HEK293T (cell line): ENCODE data around the gene ACTL9.
"Not testable (repeated sequence)": the region's sequence is repeated elsewhere in the genome, so short reads cannot be mapped to it uniquely, and the experiment has no call there.

Experiments
- CTCF ChIA-PET: fragments of 350-600 bp; formaldehyde crosslinking; extraction: SDS; loops from one replicate; lab custom pipeline; 2021; ENCODE audit warnings: antibody characterized with exemption, inconsistent platforms; lab: Yijun Ruan, JAX
- POLR2A ChIA-PET: fragments of 350-600 bp; formaldehyde crosslinking; extraction: SDS; loops from one replicate; lab custom pipeline; 2020; ENCODE audit warnings: antibody characterized with exemption, inconsistent platforms; lab: Yijun Ruan, JAX
- DNase-seq: peaks from one replicate; pipeline ENCODE4 v3.0.0; 2012; ENCODE audit warnings: mixed read lengths; ENCODE audit errors: extremely low spot score
- ARNT ChIP-seq: fragments of 450-650 bp; IDR thresholded peaks from 2 replicates; pipeline ENCODE4 v1.6.1; 2017; ENCODE audit warnings: mild to moderate bottlenecking
- BHLHE40 ChIP-seq: fragments of 450-650 bp; IDR thresholded peaks from 2 replicates; pipeline ENCODE4 v1.6.1; 2016; ENCODE audit warnings: mild to moderate bottlenecking, moderate library complexity, borderline replicate concordance
- CTBP1 ChIP-seq: fragments of 450-650 bp; IDR thresholded peaks from 2 replicates; pipeline ENCODE4 v1.6.1; 2016; ENCODE audit warnings: borderline replicate concordance
- ELF4 ChIP-seq: fragments of 450-650 bp; IDR thresholded peaks from 2 replicates; pipeline ENCODE4 v1.6.1; 2017; ENCODE audit warnings: antibody characterized with exemption
- FOXA1 ChIP-seq: fragments of 450-650 bp; IDR thresholded peaks from 2 replicates; pipeline ENCODE4 v1.6.1; 2016; ENCODE audit warnings: mild to moderate bottlenecking
- FOXK2 ChIP-seq: fragments of 450-650 bp; IDR thresholded peaks from 2 replicates; pipeline ENCODE4 v1.6.1; 2016; ENCODE audit warnings: mild to moderate bottlenecking
- FOXM1 ChIP-seq: fragments of 450-650 bp; IDR thresholded peaks from 2 replicates; pipeline ENCODE4 v1.6.1; 2017; ENCODE audit warnings: mild to moderate bottlenecking, borderline replicate concordance
- HDGF ChIP-seq: fragments of 450-650 bp; IDR thresholded peaks from 2 replicates; pipeline ENCODE4 v1.6.1; 2017; ENCODE audit warnings: antibody characterized with exemption, borderline replicate concordance
- L3MBTL2 ChIP-seq: fragments of 450-650 bp; conservative IDR thresholded peaks from 2 replicates; pipeline ENCODE4 v1.6.1; 2016; ENCODE audit warnings: mild to moderate bottlenecking
- LEF1 ChIP-seq: fragments of 450-650 bp; IDR thresholded peaks from 2 replicates; pipeline ENCODE4 v1.6.1; 2017; ENCODE audit warnings: mild to moderate bottlenecking, borderline replicate concordance
- NFRKB ChIP-seq: fragments of 450-650 bp; IDR thresholded peaks from 2 replicates; pipeline ENCODE4 v1.6.1; 2016; ENCODE audit warnings: mild to moderate bottlenecking, moderate library complexity
- PKNOX1 ChIP-seq: fragments of 450-650 bp; IDR thresholded peaks from 2 replicates; pipeline ENCODE4 v1.6.1; 2016
- SP1 ChIP-seq: fragments of 450-650 bp; IDR thresholded peaks from 2 replicates; pipeline ENCODE4 v1.6.1; 2017
- SUZ12 ChIP-seq: fragments of 450-650 bp; IDR thresholded peaks from 2 replicates; pipeline ENCODE4 v1.6.1; 2016; ENCODE audit warnings: mild to moderate bottlenecking
- TARDBP ChIP-seq: fragments of 450-650 bp; IDR thresholded peaks from 2 replicates; pipeline ENCODE4 v1.6.1; 2016
- ZNF384 ChIP-seq: fragments of 450-650 bp; IDR thresholded peaks from 2 replicates; pipeline ENCODE4 v1.6.1; 2016

Gene ACTL9

GRCh38 chr19:8698433-8699063 is at the start of gene ACTL9:
ACTL9 (minus strand) TSS chr19:8698795; CDS start chr19:8698701, 94 bp downstream.
- TF ChIP-seq ELF4 (no peak), HDGF (no peak), FOXA1 (no peak), FOXK2 (no peak), TARDBP (no peak), SUZ12 (no peak), ZNF384 (no peak), FOXM1 (no peak), PKNOX1 (no peak), ARNT (no peak), L3MBTL2 (no peak; the same call in 1 of the 2 replicates), CTBP1 (no peak), BHLHE40 (no peak), SP1 (no peak), LEF1 (no peak), NFRKB (no peak)
- CTCF ChIA-PET = interaction anchor here (0.8 to 1.1 kb wide), 2 partner anchors 9 to 13 kb away, joined by 3 to 4 read pairs; no protein-coding TSS in a partner anchor
- POLR2A ChIA-PET = no interaction called here

GRCh38 chr19:8739291-8740065 is 40.9 kb upstream of the ACTL9 start:
- CTCF ChIA-PET, DNase-seq, POLR2A ChIA-PET: not testable (repeated sequence)

More at GRCh38 chr19:8698433-8699063, at the start of gene ACTL9:
- DNase-seq = no peak

- POLR2A ChIA-PET = no interaction called here
- CTCF ChIA-PET = no interaction called here
- no peak for DNase-seq
- no peak for TF ChIP-seq ELF4
- TF ChIP-seq ARNT = no peak
- TF ChIP-seq L3MBTL2 = no peak
- TF ChIP-seq NFRKB = no peak
- TF ChIP-seq BHLHE40 = no peak
- no peak for TF ChIP-seq SUZ12
- TF ChIP-seq FOXK2 = no peak
- no peak for TF ChIP-seq SP1
Observed at GRCh38 chr19:8738377-8738776, 39.8 kb upstream of the ACTL9 start.

GRCh38 chr19:8731428-8732169 is 33.0 kb upstream of the ACTL9 start:
- POLR2A ChIA-PET = no interaction called here
- CTCF ChIA-PET = no interaction called here
- TF ChIP-seq HDGF = no peak
- no peak for TF ChIP-seq L3MBTL2
- no peak for TF ChIP-seq SP1
- TF ChIP-seq FOXM1 = no peak
- no peak for TF ChIP-seq ELF4
- no peak for TF ChIP-seq CTBP1
- TF ChIP-seq LEF1 = no peak
- TF ChIP-seq TARDBP = no peak
- TF ChIP-seq PKNOX1 = no peak
- no peak for TF ChIP-seq FOXK2
- no peak for TF ChIP-seq ZNF384
- TF ChIP-seq FOXA1 = no peak
- TF ChIP-seq ARNT = no peak
- TF ChIP-seq NFRKB = no peak
- TF ChIP-seq SUZ12 = no peak
- no peak for TF ChIP-seq BHLHE40
- DNase-seq = no peak

- ChIA-PET CTCF (no interaction called here), POLR2A (no interaction called here)
- TF ChIP-seq BHLHE40 = no peak
- no peak for TF ChIP-seq NFRKB
- TF ChIP-seq ELF4 = no peak
- TF ChIP-seq SUZ12 = no peak
- TF ChIP-seq ZNF384 = no peak
- no peak for TF ChIP-seq LEF1
- TF ChIP-seq FOXA1 = no peak
- no peak for TF ChIP-seq SP1
- no peak for TF ChIP-seq ARNT
- TF ChIP-seq HDGF = no peak
- TF ChIP-seq PKNOX1 = no peak
- TF ChIP-seq FOXM1 = no peak
- TF ChIP-seq L3MBTL2 = no peak
- TF ChIP-seq FOXK2 = no peak
Observed at GRCh38 chr19:8724276-8724675, 25.7 kb upstream of the ACTL9 start.

More at GRCh38 chr19:8724276-8724675, 25.7 kb upstream of the ACTL9 start:
- no peak for DNase-seq
